ENCODE measurements around the gene TM9SF4.

TM9SF4 gene

DNA sequence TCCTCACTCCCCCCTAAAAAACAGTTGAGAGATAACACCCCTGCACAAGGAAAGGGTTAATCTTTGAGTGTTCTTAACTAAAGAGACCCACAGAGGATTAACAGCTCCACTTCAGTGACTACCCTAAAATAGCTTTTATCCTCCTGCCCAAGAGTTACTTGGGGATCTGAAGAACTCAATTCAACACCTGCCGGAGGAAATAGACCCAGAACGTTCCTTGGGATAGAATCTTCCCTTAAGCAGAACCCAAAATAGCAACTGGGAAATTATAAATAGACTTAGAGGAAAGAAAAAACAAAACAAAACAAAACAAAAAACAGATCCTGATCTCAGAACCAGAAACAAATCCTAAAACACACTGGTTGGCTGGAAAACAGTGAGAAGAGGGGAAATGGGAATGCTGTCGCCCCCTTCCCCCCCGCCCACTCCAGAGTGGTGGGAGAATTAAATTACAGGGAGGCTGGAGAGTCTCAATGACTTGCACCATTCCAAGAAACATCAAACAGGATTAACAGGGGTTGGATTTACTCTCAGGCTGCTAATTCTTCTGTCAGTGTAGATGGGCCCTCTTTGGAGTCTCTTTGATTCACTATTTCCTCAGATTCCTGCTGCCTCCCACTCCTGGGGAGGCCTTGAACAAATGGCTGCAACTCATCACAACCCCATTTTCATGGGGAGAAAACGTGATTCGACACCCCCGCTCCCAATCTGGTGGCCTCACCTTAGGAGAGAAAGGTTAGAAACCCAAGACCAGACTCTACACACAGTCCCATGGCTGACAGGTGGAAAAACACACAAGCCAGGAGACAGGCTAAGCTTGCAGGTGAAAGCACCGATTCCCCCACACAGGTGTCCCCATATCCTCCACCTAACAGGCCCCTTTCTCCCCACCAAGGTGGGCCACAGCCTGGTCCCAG, 96.6 kb downstream of the TM9SF4 start:
- Histone ChIP-seq H3K9me3 (ENCODE audit: control insufficient read depth, low read length) (no peaks in the 10 kb centered on the region), H3K9ac (ENCODE audit: low read length) (peak overlapping the region; percentile 98), H3K4ac (ENCODE audit: low read depth in 1 of 2, low read length in 2 of 2) (peak overlapping the region in 1 of 2 experiments; percentile 17), H3K27me3 (ENCODE audit: control insufficient read depth in 1 of 2, insufficient read depth in 1 of 2, low read length in 2 of 2) (no peaks in the 10 kb centered on the region), H3K23ac (ENCODE audit: low read length in 2 of 2) (no peak overlapping the region), H3K4me2 (ENCODE audit: low read length, poor library complexity, severe bottlenecking) (peak overlapping the region; percentile 93), H3K4me1 (ENCODE audit: control insufficient read depth, insufficient read depth, low read depth, low read length) (peaks cover 25% of the 10 kb centered on the region), H3K14ac (ENCODE audit: low read length in 2 of 2) (no peak overlapping the region), H2BK5ac (ENCODE audit: low read depth, low read length, poor library complexity, severe bottlenecking) (no peak overlapping the region), H3K4me3 (ENCODE audit: insufficient read depth in 1 of 2, low read depth in 1 of 2, low read length in 2 of 2) (peak overlapping the region; percentile 37 to 98), H4K8ac (ENCODE audit: low read length) (no peak overlapping the region), H3K18ac (ENCODE audit: low read depth in 1 of 2, low read length in 2 of 2) (no peak overlapping the region), H2BK120ac (ENCODE audit: low read depth, low read length) (no peak overlapping the region), H2BK12ac (ENCODE audit: low read length in 2 of 2) (no peak overlapping the region), H4K91ac (ENCODE audit: low read length) (no peak overlapping the region), H3K79me1 (replicated peaks; ENCODE audit: low read length, poor library complexity, severe bottlenecking) (peaks cover 63% of the 10 kb centered on the region), H2AK5ac (ENCODE audit: low read length, severe bottlenecking) (peak overlapping the region; percentile 16), H2BK15ac (ENCODE audit: low read depth, poor library complexity, severe bottlenecking) (no peak overlapping the region), H3K36me3 (ENCODE audit: control insufficient read depth in 1 of 2, insufficient read depth in 2 of 2, low read depth in 1 of 2, low read length in 2 of 2) (peaks cover 20 to 23% of the 10 kb centered on the region in 2 experiments), H3K27ac (ENCODE audit: low read length, poor library complexity, severe bottlenecking) (no peak overlapping the region), H2AFZ (ENCODE audit: low read depth, low read length) (no peak overlapping the region)
- WGBS = 67% methylated on average over 5 of the region's 8 CpGs
- no peak for DNase-seq

DNA sequence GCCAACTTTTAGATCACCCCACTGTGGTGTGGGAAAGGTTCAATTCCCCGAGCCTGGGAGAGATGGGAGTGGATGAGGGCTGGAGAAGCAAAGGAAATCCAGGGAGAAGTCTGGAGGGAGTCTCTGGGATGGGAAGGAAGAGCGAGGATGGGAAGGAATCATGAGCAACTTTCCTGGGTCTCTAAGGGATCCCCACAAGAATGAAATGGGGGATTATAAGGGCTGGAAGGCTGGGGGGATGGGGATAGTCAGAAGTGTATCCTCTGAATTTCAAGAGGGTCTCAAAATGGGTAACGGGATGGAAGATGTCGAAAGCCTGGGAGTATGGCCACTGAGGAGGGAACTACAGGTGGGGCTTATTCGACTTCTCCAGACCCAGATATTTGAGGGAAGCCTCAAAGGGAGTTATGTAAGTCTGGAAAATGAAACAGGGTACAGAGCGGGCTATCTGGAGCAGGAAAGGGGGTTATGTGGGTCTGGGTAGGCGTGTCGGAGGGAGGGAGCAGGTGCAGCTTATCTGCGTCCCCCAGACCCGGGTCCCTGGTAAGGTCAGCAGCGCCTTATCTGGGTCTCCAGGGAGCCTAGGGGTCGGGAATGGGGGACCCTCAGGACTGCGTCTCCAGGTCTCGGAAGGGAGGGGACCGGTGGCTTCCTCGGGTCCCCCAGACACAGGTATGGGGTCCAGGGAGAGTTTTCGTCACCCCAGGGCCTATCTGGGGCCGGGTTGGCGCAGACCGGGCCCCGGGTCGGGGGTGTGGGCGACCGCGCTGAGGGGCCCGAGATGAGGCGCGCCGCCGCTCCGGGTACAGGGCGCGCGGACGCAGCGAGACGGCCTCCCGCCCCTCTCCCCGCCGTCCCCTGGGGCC, 97.5 kb downstream of the TM9SF4 start:
- Histone ChIP-seq H4K91ac (ENCODE audit: low read length) (peak overlapping the region; percentile 83), H4K8ac (ENCODE audit: low read length) (peak overlapping the region; percentile 85), H2BK120ac (ENCODE audit: low read depth, low read length) (peak overlapping the region; percentile 96), H2BK12ac (ENCODE audit: low read length in 2 of 2) (peak overlapping the region in 1 of 2 experiments; percentile 42), H2BK5ac (ENCODE audit: low read depth, low read length, poor library complexity, severe bottlenecking) (peak overlapping the region; percentile 74), H2BK15ac (ENCODE audit: low read depth, poor library complexity, severe bottlenecking) (peak overlapping the region; percentile 85), H3K27me3 (ENCODE audit: control insufficient read depth in 1 of 2, insufficient read depth in 1 of 2, low read length in 2 of 2) (no peaks in the 10 kb centered on the region), H3K4ac (ENCODE audit: low read depth in 1 of 2, low read length in 2 of 2) (peak overlapping the region; percentile 84), H3K18ac (ENCODE audit: low read depth in 1 of 2, low read length in 2 of 2) (peak overlapping the region; percentile 87), H3K4me1 (ENCODE audit: control insufficient read depth, insufficient read depth, low read depth, low read length) (peaks cover 22% of the 10 kb centered on the region), H2AFZ (ENCODE audit: low read depth, low read length) (peak overlapping the region; percentile 70), H3K79me1 (replicated peaks; ENCODE audit: low read length, poor library complexity, severe bottlenecking) (peaks cover 59% of the 10 kb centered on the region), H3K4me2 (ENCODE audit: low read length, poor library complexity, severe bottlenecking) (peak overlapping the region; percentile 93), H3K9ac (ENCODE audit: low read length) (peak overlapping the region; percentile 98), H3K23ac (ENCODE audit: low read length in 2 of 2) (peak overlapping the region in 1 of 2 experiments; percentile 95), H2AK5ac (ENCODE audit: low read length, severe bottlenecking) (peak overlapping the region; percentile 34), H3K14ac (ENCODE audit: low read length in 2 of 2) (peak overlapping the region; percentile 97 to 99), H3K27ac (ENCODE audit: low read length, poor library complexity, severe bottlenecking) (no peak overlapping the region), H3K4me3 (ENCODE audit: insufficient read depth in 1 of 2, low read depth in 1 of 2, low read length in 2 of 2) (peak overlapping the region; percentile 69 to 98), H3K36me3 (ENCODE audit: control insufficient read depth in 1 of 2, insufficient read depth in 2 of 2, low read depth in 1 of 2, low read length in 2 of 2) (peaks cover 20 to 21% of the 10 kb centered on the region in 2 experiments), H3K9me3 (ENCODE audit: control insufficient read depth, low read length) (no peaks in the 10 kb centered on the region)
- WGBS = 7% methylated on average over 33 of the region's 40 CpGs
- no peak for DNase-seq

DNA sequence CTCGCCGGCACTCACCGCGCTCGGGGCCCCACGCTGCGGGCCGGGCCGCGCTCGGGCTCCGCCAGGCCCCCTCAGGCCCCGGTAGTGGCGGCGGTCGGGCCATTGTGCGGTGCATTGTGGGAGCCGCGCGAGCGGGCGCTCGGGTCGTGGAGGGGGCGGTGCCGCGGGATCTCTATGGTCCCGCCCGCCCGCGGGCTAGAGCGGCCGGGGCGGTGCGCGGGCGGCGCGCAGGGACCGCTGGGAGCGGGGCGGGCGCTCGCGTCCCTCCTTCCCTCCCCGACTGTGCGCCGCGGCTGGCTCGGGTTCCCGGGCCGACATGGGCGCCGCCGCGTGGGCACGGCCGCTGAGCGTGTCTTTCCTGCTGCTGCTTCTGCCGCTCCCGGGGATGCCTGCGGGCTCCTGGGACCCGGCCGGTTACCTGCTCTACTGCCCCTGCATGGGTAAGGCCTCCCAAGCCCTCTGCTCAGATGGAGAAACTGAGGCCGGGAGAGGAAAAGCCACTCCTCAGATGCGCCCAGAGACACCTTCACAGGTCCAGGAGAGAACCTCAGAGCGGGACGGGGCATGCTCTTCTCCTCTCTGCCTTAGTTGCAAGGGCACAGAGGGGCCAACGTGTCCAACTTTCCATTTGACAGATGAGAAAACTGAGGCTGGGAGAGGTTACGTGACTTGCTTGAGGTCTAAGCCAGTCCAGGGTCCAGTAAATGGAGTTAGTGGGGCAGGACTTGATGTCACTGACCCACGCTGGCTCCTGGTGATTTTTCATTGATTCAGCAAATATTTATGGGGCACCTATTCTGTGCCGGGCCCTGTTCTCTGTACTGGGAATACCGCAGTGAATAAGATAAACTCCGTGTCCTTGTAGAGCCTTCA, 98.3 kb downstream of the TM9SF4 start, which contains the start of the genes PLAGL2 and POFUT1:
Gene PLAGL2, minus strand, starts transcription at position 118 of the 873 bp plus-strand sequence. CDS start 5,565 bp downstream, outside the sequence.
Gene POFUT1, plus strand, starts transcription at position 255 of the 873 bp plus-strand sequence. Its CDS starts 62 bp downstream, at position 317.
- Histone ChIP-seq H3K79me1 (replicated peaks; ENCODE audit: low read length, poor library complexity, severe bottlenecking) (peaks cover 62% of the 10 kb centered on the region), H2BK5ac (ENCODE audit: low read depth, low read length, poor library complexity, severe bottlenecking) (peak within 1 kb of the TSS; percentile 74), H2BK15ac (ENCODE audit: low read depth, poor library complexity, severe bottlenecking) (peak within 1 kb of the TSS; percentile 85), H3K14ac (ENCODE audit: low read length in 2 of 2) (peak within 1 kb of the TSS; percentile 97 to 99), H2BK12ac (ENCODE audit: low read length in 2 of 2) (peak within 1 kb of the TSS in 1 of 2 experiments; percentile 42), H3K9me3 (ENCODE audit: control insufficient read depth, low read length) (no peaks in the 10 kb centered on the region), H4K91ac (ENCODE audit: low read length) (peak within 1 kb of the TSS; percentile 83), H3K9ac (ENCODE audit: low read length) (peak within 1 kb of the TSS; percentile 98), H2AK5ac (ENCODE audit: low read length, severe bottlenecking) (peak within 1 kb of the TSS; percentile 34), H3K18ac (ENCODE audit: low read depth in 1 of 2, low read length in 2 of 2) (peak within 1 kb of the TSS; percentile 87 to 90), H3K36me3 (ENCODE audit: control insufficient read depth in 1 of 2, insufficient read depth in 2 of 2, low read depth in 1 of 2, low read length in 2 of 2) (peaks cover 27% of the 10 kb centered on the region in 2 experiments), H3K4me1 (ENCODE audit: control insufficient read depth, insufficient read depth, low read depth, low read length) (peaks cover 18% of the 10 kb centered on the region), H3K27me3 (ENCODE audit: control insufficient read depth in 1 of 2, insufficient read depth in 1 of 2, low read length in 2 of 2) (no peaks in the 10 kb centered on the region), H3K4me3 (ENCODE audit: insufficient read depth in 1 of 2, low read depth in 1 of 2, low read length in 2 of 2) (peak within 1 kb of the TSS; percentile 69 to 98), H3K4me2 (ENCODE audit: low read length, poor library complexity, severe bottlenecking) (peak within 1 kb of the TSS; percentile 93), H2AFZ (ENCODE audit: low read depth, low read length) (peak within 1 kb of the TSS; percentile 95), H3K27ac (ENCODE audit: low read length, poor library complexity, severe bottlenecking) (no peak within 1 kb of the TSS), H2BK120ac (ENCODE audit: low read depth, low read length) (peak within 1 kb of the TSS; percentile 96), H3K23ac (ENCODE audit: low read length in 2 of 2) (peak within 1 kb of the TSS in 1 of 2 experiments; percentile 95), H3K4ac (ENCODE audit: low read depth in 1 of 2, low read length in 2 of 2) (peak within 1 kb of the TSS; percentile 84 to 94), H4K8ac (ENCODE audit: low read length) (peak within 1 kb of the TSS; percentile 96)
- whole genome bisulfite sequencing = 4% methylated on average over 56 of the region's 74 CpGs
- DNase-seq = peak; percentile 91

All from mesenchymal stem cell (in vitro differentiated cells and primary cell).